Mucosa of descending colon (tissue), 3 donors: ENCODE data around the gene C1orf50. TPM values are rescaled to one million over a fixed set of nuclear protein-coding genes. Genes with fewer than 3 reads are reported as not detected.
"Not testable (repeated sequence)": the region's sequence is repeated elsewhere in the genome, so short reads cannot be mapped to it uniquely, and the experiment has no call there.

Source experiments
- ATAC-seq: fragments of 200-7000 bp; cut with Tn5 transposase; one replicate; pipeline ENCODE4 v1.9.1; 2020; ENCODE audit warnings: mild to moderate bottlenecking, moderate library complexity
- DNase-seq, 3 donors: peaks; one replicate each; pipeline ENCODE4 v3.0.0-alpha.2; 2020
- H3K36me3 ChIP-seq: fragments of 200-600 bp; one replicate; pipeline ENCODE4 v1.8.0; 2021; ENCODE audit warnings: low read depth, mild to moderate bottlenecking
- H3K4me1 ChIP-seq: fragments of 200-600 bp; one replicate; pipeline ENCODE4 v1.8.0; 2021; ENCODE audit warnings: low read depth, mild to moderate bottlenecking
- H3K4me3 ChIP-seq: fragments of 200-600 bp; one replicate; pipeline ENCODE4 v1.8.0; 2021; ENCODE audit warnings: mild to moderate bottlenecking
- H3K9me3 ChIP-seq: fragments of 200-600 bp; one replicate; pipeline ENCODE4 v1.8.0; 2021; ENCODE audit warnings: mild to moderate bottlenecking
- intact Hi-C, 2 donors: fragments of 100-400 bp; cut with DNase I in 1 of 2; cut with micrococcal nuclease in 1 of 2; formaldehyde crosslinking; loops; one replicate each; pipeline versions ENCODE4 v1.11.0 to v1.11.1; 2022; cut with DNase I, micrococcal nuclease
- total RNA-seq, 3 donors: library from RNA; stranded (reverse); fragmentation: NEBNext Ultra II Directional in 2 of 3; extraction: Animal tissue kit (Norgen Biotek cat#: 25700) in 2 of 3; gene quantifications; one replicate each; pipeline versions ENCODE4 v1.2.1 to v1.2.4, GENCODE V29; 2021 to 2023
- TF ChIP-seq, protein P1 (sequence below): fragments of 200-600 bp; IDR thresholded peaks from one replicate; pipeline ENCODE4 v1.8.0; 2022; ENCODE audit warnings: antibody characterized with exemption, mild to moderate bottlenecking
- donor health status: DM: no; HTN: no; CAD: no; lungs with moderate emphysema.
- donor health status: DM: no; HTN: no; CAD: no.
- donor health status: DM: no; HTN: yes; CAD: no.

Gene C1orf50
- total RNA-seq, 3 donors from 2014 or later = 4.4 to 9.8 (median 7.1) TPM

DNA sequence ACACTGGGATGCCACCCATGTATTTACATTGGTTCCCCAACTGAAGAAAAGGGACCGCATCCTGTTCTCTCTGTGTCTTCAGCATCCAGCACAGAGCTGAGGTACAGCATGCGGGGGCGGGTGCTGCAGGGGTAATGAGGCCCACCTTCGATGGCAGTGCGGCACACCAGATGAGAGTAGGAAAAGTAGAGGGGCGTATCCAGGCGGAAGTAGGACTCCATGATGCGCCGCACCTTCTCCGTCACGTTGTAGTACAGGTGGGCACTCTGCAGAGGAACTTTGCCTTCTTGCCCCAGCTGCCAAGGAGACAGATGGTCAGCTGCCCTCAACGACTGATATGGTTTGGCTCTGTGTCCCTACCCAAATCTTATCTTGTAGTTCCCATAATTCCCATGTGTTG, 17.0 kb upstream of the C1orf50 start:
- no peaks in the 10 kb centered on the region for H3K4me1 ChIP-seq
- H3K4me3 ChIP-seq = no peak overlapping the region
- no peaks in the 10 kb centered on the region for H3K9me3 ChIP-seq
- no peak for DNase-seq
- no peaks in the 10 kb centered on the region for H3K36me3 ChIP-seq
- TF ChIP-seq, protein P1, sequence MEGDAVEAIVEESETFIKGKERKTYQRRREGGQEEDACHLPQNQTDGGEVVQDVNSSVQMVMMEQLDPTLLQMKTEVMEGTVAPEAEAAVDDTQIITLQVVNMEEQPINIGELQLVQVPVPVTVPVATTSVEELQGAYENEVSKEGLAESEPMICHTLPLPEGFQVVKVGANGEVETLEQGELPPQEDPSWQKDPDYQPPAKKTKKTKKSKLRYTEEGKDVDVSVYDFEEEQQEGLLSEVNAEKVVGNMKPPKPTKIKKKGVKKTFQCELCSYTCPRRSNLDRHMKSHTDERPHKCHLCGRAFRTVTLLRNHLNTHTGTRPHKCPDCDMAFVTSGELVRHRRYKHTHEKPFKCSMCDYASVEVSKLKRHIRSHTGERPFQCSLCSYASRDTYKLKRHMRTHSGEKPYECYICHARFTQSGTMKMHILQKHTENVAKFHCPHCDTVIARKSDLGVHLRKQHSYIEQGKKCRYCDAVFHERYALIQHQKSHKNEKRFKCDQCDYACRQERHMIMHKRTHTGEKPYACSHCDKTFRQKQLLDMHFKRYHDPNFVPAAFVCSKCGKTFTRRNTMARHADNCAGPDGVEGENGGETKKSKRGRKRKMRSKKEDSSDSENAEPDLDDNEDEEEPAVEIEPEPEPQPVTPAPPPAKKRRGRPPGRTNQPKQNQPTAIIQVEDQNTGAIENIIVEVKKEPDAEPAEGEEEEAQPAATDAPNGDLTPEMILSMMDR = no peak
- no peak for ATAC-seq
- intact Hi-C loops = no loop called here

- H3K4me1 ChIP-seq, H3K36me3 ChIP-seq, H3K4me3 ChIP-seq, intact Hi-C loops, DNase-seq, H3K9me3 ChIP-seq, ATAC-seq: not testable (repeated sequence)
Measured at GRCh38 chr1:42751511-42752070, 15.5 kb upstream of the C1orf50 start.

DNA sequence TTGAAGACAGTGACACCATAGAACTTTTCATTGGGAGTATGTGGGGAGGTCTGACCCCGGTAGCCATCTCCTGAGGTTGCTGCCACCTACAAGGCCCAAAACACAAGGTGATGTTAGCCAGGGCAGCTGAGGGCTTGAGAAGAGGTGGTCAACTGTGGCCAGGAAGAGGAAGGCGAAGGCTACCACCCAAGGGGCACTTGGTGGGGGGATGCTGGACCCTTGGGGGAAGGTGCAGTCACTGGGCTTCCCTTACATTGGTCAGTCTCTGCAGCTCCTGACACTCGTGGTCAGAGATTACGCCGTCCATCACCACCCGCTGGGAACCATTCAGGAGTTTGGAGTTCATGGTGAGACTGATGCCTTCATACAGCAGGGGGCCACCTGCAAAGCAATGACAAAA, 14.8 kb upstream of the C1orf50 start:
- intact Hi-C loops = no loop called here
- Histone ChIP-seq H3K4me1 (no peaks in the 10 kb centered on the region), H3K36me3 (no peaks in the 10 kb centered on the region), H3K4me3 (no peak overlapping the region), H3K9me3 (no peaks in the 10 kb centered on the region)
- no peak for DNase-seq
- no peak for ATAC-seq
- TF ChIP-seq, protein P1 = no peak

- no peaks in the 10 kb centered on the region for H3K36me3 ChIP-seq
- TF ChIP-seq, protein P1 = no peak
- ATAC-seq = no peak
- intact Hi-C loops = no loop called here
- no peaks in the 10 kb centered on the region for H3K4me1 ChIP-seq
- DNase-seq = no peak
- no peaks in the 10 kb centered on the region for H3K9me3 ChIP-seq
- no peak overlapping the region for H3K4me3 ChIP-seq
Measured at GRCh38 chr1:42753070-42753469, 14.0 kb upstream of the C1orf50 start.

DNA sequence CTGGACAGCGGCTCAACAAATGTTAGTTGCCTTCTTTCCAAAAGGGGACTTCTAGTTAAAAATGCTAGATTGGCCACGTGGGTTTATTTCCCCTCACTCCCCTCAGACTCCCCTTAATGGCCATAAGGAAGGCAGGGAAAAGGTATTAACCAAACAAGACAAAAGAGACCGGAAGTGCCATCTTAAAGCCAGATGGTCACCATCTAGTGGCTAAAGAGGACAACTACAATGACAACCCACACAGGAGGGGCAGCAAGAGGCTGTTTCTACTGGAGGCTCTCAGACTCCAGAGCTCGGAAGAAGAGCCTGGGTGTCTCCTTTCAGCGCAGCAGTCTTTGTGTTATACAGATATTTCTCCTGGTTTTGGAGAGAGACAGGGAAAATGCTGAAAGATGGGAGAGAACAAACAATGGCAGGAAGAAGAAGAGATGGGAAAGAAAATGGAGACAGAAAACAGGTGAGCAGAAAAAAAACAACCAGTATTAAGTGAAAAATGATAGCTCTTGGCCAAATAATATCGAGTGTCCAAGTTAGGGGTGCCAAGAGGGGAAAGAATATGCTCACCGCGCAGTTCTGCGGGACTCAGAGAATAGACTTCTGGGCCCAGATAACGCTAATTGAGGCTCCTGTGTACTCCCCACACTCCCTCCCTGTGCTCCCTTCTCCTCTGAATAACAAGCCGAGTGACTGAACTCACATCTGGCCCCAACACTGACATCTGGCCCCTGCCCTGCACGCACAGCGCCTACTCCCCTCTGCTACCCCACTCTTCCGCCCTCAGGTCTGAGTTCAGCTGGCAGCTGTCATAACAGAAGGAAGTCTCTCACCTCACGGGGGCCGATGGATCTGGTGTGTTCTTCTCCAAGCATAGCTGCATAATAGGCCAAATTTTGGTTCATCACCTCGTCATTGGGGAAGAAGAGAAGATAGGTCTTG, 9.8 kb upstream of the C1orf50 start:
- TF ChIP-seq, protein P1 = peak; percentile 40
- intact Hi-C loops = no loop called here
- Histone ChIP-seq H3K4me1 (no peaks in the 10 kb centered on the region), H3K36me3 (no peaks in the 10 kb centered on the region), H3K4me3 (no peak overlapping the region), H3K9me3 (no peaks in the 10 kb centered on the region)
- ATAC-seq = peak; percentile 87
- DNase-seq = peak in 1 of 3 donors; percentile 29

DNA sequence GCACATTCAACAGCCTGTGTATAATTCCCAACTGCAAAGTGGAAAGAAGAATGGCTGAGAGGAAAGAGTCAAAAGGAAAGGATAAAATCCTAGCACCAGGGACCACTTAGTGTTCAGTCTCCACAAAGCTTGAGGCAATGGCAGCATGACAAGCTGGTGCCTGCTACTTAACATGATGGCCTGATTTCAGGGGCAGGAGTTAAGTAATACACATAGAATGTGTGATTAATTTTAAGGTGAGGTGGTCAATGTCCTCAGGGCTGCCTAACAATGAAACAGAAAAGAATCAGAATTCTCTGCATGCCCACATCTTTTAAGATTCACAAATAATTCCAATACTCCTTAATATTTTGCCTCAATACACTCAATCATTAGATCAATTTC, 9.2 kb upstream of the C1orf50 start:
- H3K4me1 ChIP-seq = no peaks in the 10 kb centered on the region
- ATAC-seq (no peak), DNase-seq (no peak)
- intact Hi-C loops = no loop called here
- TF ChIP-seq, protein P1 = no peak
- H3K9me3 ChIP-seq = no peaks in the 10 kb centered on the region
- H3K4me3 ChIP-seq = no peak overlapping the region
- H3K36me3 ChIP-seq = no peaks in the 10 kb centered on the region
